ENCODE data around the gene ZNF641. TPM values are rescaled to one million over a fixed set of nuclear protein-coding genes. Genes with fewer than 3 reads are reported as not detected.
A peak's percentile ranks its signal among the peaks of the same experiment; 100 is the strongest.
"Not testable (repeated sequence)": the region's sequence is repeated elsewhere in the genome, so short reads cannot be mapped to it uniquely, and the experiment has no call there.

Gene ZNF641
- total RNA-seq, 4 donors from 2014 or later: 27.1 to 33.0 (median 30.7) TPM

GRCh38 chr12:48339442-48340117, 11.1 kb downstream of the ZNF641 start:
- no peak for ATAC-seq
- no peaks in the 10 kb centered on the region for H3K4me1 ChIP-seq
- TF ChIP-seq POLR2AphosphoS5 (IDR thresholded peaks at IDR 0.05) (no peak), EP300 (IDR thresholded peaks at IDR 0.05) (no peak), POLR2A (IDR thresholded peaks at IDR 0.05) (no peak), CTCF (IDR thresholded peaks at IDR 0.05) (no peak)
- peaks cover 0 to 51% of the 10 kb centered on the region in 2 donors for H3K36me3 ChIP-seq
- no peaks in the 10 kb centered on the region for H3K27me3 ChIP-seq
- H3K27ac ChIP-seq: no peak overlapping the region
- 76 to 97% methylated on average over 2 to 3 of the region's 3 CpGs for WGBS, 2 donors (ENCODE audit: low coverage in 1 of 2)
- H3K4me3 ChIP-seq: no peak overlapping the region
- H3K9me3 ChIP-seq: no peaks in the 10 kb centered on the region

GRCh38 chr12:48336564-48336963, 14.2 kb downstream of the ZNF641 start:
- Histone ChIP-seq H3K27ac (no peak overlapping the region), H3K9me3 (no peaks in the 10 kb centered on the region), H3K4me1 (no peaks in the 10 kb centered on the region), H3K36me3 (peaks cover 0 to 21% of the 10 kb centered on the region in 2 donors), H3K27me3 (no peaks in the 10 kb centered on the region), H3K4me3 (no peak overlapping the region)
- no peak for ATAC-seq
- 34% methylated on average over 3 of the region's 4 CpGs; no CpG with 5 or more reads in 1 of the 2 donors for WGBS, 2 donors (ENCODE audit: low coverage in 1 of 2)
- TF ChIP-seq CTCF (IDR thresholded peaks at IDR 0.05): peak in 1 of 4 experiments; percentile 11
- no peak for TF ChIP-seq POLR2AphosphoS5 (IDR thresholded peaks at IDR 0.05)

- Histone ChIP-seq H3K27me3 (no peaks in the 10 kb centered on the region), H3K9me3 (no peaks in the 10 kb centered on the region), H3K4me3 (no peak overlapping the region), H3K27ac (no peak overlapping the region), H3K4me1 (no peaks in the 10 kb centered on the region), H3K36me3 (peaks cover 0 to 16% of the 10 kb centered on the region in 2 donors)
- 74 to 79% methylated on average over 2 of the region's 2 CpGs for WGBS, 2 donors (ENCODE audit: low coverage in 1 of 2)
- peak; percentile 16 for ATAC-seq
- TF ChIP-seq CTCF (IDR thresholded peaks at IDR 0.05) (no peak), EP300 (IDR thresholded peaks at IDR 0.05) (no peak), POLR2A (IDR thresholded peaks at IDR 0.05) (no peak), POLR2AphosphoS5 (IDR thresholded peaks at IDR 0.05) (no peak)
These were observed 14.7 kb downstream of the ZNF641 start for GRCh38 chr12:48336061-48336460.

GRCh38 chr12:48334808-48335207, 15.9 kb downstream of the ZNF641 start:
- Histone ChIP-seq H3K27ac (no peak overlapping the region), H3K36me3 (peaks cover 0 to 3% of the 10 kb centered on the region in 2 donors), H3K27me3 (no peaks in the 10 kb centered on the region), H3K9me3 (no peaks in the 10 kb centered on the region), H3K4me3 (no peak overlapping the region), H3K4me1 (no peaks in the 10 kb centered on the region)
- ATAC-seq: no peak
- 96 to 100% methylated on average over 3 to 4 of the region's 5 CpGs for WGBS, 2 donors (ENCODE audit: low coverage in 1 of 2)
- TF ChIP-seq EP300 (IDR thresholded peaks at IDR 0.05) (no peak), POLR2A (IDR thresholded peaks at IDR 0.05) (no peak), POLR2AphosphoS5 (IDR thresholded peaks at IDR 0.05) (no peak), CTCF (IDR thresholded peaks at IDR 0.05) (no peak)

GRCh38 chr12:48333680-48334079, 17.0 kb downstream of the ZNF641 start:
- not testable (repeated sequence) for ATAC-seq, H3K9me3 ChIP-seq, H3K4me1 ChIP-seq, H3K4me3 ChIP-seq, H3K27ac ChIP-seq, H3K27me3 ChIP-seq, H3K36me3 ChIP-seq
- no CpG with 5 or more reads among the region's 26 CpGs for WGBS, 2 donors (ENCODE audit: low coverage in 1 of 2)
